Endothelial cell (in vitro differentiated cells): ENCODE measurements around the gene ITGA6. TPM values are rescaled to one million over a fixed set of nuclear protein-coding genes. Genes with fewer than 3 reads are reported as not detected.

ENCODE experiments used
- DNase-seq: peaks from one replicate; pipeline ENCODE4 v3.0.0; 2021; ENCODE audit warnings: low spot score
- H3K27ac Mint-ChIP-seq: one replicate; pipeline ENCODE4 v1.8.0; 2021; ENCODE audit warnings: mixed read lengths, inconsistent platforms; ENCODE audit not compliant: unreplicated experiment
- H3K27me3 Mint-ChIP-seq: one replicate; pipeline ENCODE4 v1.8.0; 2021; ENCODE audit warnings: mild to moderate bottlenecking, moderate library complexity, mixed read lengths, inconsistent platforms; ENCODE audit not compliant: unreplicated experiment
- H3K36me3 Mint-ChIP-seq: one replicate; pipeline ENCODE4 v1.8.0; 2021; ENCODE audit warnings: mild to moderate bottlenecking, low read depth, mixed read lengths, inconsistent platforms; ENCODE audit not compliant: unreplicated experiment
- H3K4me1 Mint-ChIP-seq: one replicate; pipeline ENCODE4 v1.8.0; 2021; ENCODE audit warnings: mild to moderate bottlenecking, mixed read lengths, inconsistent platforms; ENCODE audit not compliant: unreplicated experiment
- H3K4me3 Mint-ChIP-seq: one replicate; pipeline ENCODE4 v1.8.0; 2021; ENCODE audit warnings: mild to moderate bottlenecking, mixed read lengths, inconsistent platforms; ENCODE audit not compliant: unreplicated experiment
- H3K9me3 Mint-ChIP-seq: one replicate; pipeline ENCODE4 v1.8.0; 2021; ENCODE audit warnings: mixed read lengths, inconsistent platforms; ENCODE audit not compliant: unreplicated experiment
- total RNA-seq: library from RNA; stranded (reverse); fragmentation: NEBNext Ultra II Directional; extraction: Animal tissue kit (Norgen Biotek cat#: 25700); gene quantifications from one replicate; pipeline ENCODE4 v1.2.1, GENCODE V29; 2021; ENCODE audit not compliant: unreplicated experiment
- TF ChIP-seq, protein P1 (sequence below): fragments of 200-600 bp; sonication (generic); IDR thresholded peaks from one replicate; pipeline ENCODE4 v1.5.0; 2021; ENCODE audit warnings: antibody characterized with exemption; ENCODE audit not compliant: unreplicated experiment

Gene ITGA6
- total RNA-seq, 1 donor from 2014 or later, result 34.0 TPM

DNA sequence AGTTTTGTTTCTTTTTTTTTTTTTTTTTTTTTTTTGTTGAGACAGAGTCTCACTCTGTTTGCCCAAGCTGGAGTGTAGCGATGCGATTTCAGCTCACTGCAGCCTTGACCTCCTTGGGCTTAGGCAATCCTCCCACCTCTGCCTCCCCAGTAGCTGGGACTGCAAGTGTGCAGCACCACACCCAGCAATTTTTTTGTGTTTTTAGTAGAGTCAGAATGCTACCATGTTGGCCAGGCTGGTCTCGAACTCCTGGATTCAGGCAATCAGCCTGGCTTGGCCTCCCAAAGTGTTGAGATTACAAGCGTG lies 8.2 kb downstream of the ITGA6 start:
- H3K4me1 Mint-ChIP-seq, result peaks cover 33% of the 10 kb centered on the region
- no peaks in the 10 kb centered on the region for H3K9me3 Mint-ChIP-seq
- no peak for DNase-seq
- peaks cover 2% of the 10 kb centered on the region for H3K27me3 Mint-ChIP-seq
- no peaks in the 10 kb centered on the region for H3K36me3 Mint-ChIP-seq
- no peak overlapping the region for H3K4me3 Mint-ChIP-seq
- no peak overlapping the region for H3K27ac Mint-ChIP-seq
- TF ChIP-seq, protein P1, sequence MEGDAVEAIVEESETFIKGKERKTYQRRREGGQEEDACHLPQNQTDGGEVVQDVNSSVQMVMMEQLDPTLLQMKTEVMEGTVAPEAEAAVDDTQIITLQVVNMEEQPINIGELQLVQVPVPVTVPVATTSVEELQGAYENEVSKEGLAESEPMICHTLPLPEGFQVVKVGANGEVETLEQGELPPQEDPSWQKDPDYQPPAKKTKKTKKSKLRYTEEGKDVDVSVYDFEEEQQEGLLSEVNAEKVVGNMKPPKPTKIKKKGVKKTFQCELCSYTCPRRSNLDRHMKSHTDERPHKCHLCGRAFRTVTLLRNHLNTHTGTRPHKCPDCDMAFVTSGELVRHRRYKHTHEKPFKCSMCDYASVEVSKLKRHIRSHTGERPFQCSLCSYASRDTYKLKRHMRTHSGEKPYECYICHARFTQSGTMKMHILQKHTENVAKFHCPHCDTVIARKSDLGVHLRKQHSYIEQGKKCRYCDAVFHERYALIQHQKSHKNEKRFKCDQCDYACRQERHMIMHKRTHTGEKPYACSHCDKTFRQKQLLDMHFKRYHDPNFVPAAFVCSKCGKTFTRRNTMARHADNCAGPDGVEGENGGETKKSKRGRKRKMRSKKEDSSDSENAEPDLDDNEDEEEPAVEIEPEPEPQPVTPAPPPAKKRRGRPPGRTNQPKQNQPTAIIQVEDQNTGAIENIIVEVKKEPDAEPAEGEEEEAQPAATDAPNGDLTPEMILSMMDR, result no peak

DNA sequence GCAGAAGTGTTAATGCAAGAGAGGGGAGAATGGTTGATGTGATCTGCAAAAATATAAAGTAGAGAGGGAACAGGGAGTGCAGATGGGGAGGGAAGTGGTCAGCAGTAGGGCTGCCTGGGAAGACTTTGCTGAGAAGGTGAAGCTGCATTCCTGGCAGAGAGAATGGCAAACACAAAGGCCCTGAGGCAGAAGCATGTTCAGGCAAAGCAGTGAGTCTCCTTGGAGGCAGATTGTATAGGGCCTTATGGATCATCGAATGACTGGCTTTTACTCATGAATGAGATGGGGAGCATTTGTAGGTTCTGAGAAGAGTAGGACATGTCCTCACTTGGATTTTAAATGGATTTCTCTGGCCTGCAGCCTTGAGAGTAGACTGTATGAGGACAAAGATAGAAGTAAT lies 9.5 kb downstream of the ITGA6 start:
- Mint-ChIP-seq H3K4me1 (peaks cover 35% of the 10 kb centered on the region), H3K9me3 (no peaks in the 10 kb centered on the region), H3K27ac (no peak overlapping the region), H3K36me3 (no peaks in the 10 kb centered on the region), H3K4me3 (no peak overlapping the region), H3K27me3 (peaks cover 2% of the 10 kb centered on the region)
- TF ChIP-seq, protein P1, result no peak
- no peak for DNase-seq

DNA sequence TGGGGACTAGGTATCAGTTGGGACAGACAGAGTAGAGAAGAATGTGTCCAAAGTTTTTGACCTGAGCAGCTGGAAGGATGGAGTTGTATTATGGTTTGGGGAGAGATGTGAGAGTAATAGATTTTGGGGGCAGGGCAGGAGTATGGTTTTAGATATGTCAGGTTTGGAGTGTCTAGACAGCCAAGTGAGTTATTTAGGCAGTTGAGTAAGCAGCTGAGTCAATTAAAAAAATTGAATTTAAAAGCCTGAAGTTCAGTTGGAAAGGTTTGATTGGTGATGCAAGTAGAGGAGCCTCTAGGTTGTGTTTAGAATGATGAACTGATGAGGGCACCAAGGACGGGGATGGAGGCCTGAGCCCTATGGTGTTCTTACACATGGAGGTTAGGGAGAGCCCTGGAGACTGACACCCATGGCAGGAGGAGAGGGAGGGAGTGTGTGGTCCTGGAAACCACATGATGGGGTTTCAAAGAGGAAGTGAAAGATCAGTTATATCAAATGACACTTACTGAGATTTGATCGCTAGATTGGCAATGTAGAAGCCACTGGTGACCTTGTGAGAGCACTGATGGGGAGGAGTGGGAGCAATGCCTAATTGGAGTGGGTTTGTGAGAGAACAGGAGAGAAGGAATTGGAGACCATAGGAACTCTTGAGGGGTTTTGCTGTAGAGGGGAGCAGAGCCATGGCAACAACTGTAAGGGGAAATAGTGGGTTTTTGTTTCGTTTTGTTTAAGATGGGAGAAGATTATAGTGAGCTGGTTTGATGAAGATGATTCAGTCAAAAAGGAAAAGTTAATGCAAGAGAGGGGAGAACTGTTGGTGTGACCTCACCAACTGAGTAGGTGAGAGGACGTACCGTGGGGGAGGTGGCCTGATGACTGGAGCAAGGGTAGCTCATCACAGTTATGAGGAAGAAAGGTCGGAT lies 10.3 kb downstream of the ITGA6 start:
- TF ChIP-seq, protein P1, result no peak
- H3K4me3 Mint-ChIP-seq, result no peak overlapping the region
- H3K9me3 Mint-ChIP-seq, result no peaks in the 10 kb centered on the region
- H3K4me1 Mint-ChIP-seq, result peaks cover 35% of the 10 kb centered on the region
- no peak for DNase-seq
- peaks cover 3% of the 10 kb centered on the region for H3K27me3 Mint-ChIP-seq
- no peaks in the 10 kb centered on the region for H3K36me3 Mint-ChIP-seq
- H3K27ac Mint-ChIP-seq, result no peak overlapping the region

DNA sequence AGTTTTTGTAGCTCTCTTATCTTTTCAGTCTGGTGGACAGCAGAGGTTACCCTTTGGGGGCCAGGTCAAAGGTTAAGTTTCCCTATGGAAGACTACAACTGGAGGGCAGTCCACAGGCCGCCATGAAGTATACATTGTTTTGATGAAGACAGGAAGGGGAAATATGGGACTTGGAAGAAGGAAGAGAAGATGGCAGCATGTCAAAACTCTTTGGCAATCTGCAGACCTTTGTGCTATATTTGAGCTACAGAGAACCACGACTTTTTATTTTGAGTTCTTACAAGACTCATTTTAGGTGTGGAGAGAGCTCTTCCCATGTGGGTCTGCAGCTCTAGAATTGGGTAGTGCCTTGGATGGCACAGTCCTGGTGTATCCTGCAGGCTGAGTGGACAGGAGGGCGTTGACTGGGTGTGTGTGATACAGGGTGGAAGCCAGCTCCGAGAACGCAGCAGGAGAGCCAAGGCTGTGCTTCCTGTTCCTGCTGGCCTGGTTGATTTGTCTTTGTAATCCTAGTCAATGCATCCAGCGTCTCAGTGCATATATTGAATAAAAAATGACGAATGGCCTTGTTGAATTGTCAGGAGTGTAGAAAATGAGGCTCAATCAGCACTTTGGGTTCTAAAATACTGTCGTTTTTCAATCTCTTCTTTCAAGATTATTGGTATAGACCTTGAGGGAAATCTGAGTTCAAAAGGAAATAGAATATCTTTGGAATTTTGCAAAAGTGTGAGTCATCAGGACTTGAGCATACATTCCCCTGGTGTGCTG lies 11.5 kb downstream of the ITGA6 start:
- Mint-ChIP-seq H3K27me3 (peaks cover 3% of the 10 kb centered on the region), H3K4me1 (peaks cover 34% of the 10 kb centered on the region), H3K36me3 (no peaks in the 10 kb centered on the region), H3K9me3 (no peaks in the 10 kb centered on the region), H3K27ac (no peak overlapping the region), H3K4me3 (no peak overlapping the region)
- DNase-seq, result no peak
- TF ChIP-seq, protein P1, result no peak

DNA sequence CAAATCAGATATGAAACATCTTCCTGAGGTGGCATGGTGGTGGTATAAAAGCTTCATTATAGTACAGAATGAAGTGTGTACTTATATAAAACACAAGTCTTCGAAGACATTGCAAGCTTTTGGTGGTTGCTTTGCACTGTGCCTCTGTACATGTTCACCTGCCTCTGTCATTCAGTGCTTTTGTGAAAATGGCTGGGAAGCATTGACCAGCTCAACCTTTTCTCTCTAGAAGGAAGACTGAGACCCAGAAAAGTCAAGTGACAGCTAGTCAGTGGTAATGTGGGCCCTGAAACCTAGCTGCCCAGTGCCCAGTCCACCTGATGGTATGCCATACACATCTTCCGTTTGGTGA lies 12.1 kb downstream of the ITGA6 start:
- H3K27ac Mint-ChIP-seq, result no peak overlapping the region
- no peaks in the 10 kb centered on the region for H3K9me3 Mint-ChIP-seq
- no peak overlapping the region for H3K4me3 Mint-ChIP-seq
- no peak for DNase-seq
- H3K36me3 Mint-ChIP-seq, result no peaks in the 10 kb centered on the region
- TF ChIP-seq, protein P1, result no peak
- peaks cover 3% of the 10 kb centered on the region for H3K27me3 Mint-ChIP-seq
- H3K4me1 Mint-ChIP-seq, result peaks cover 34% of the 10 kb centered on the region
